Type B pancreatic cell (in vitro differentiated cells): Measurements from ENCODE around the gene SLC4A5. TPM values are rescaled to one million over a fixed set of nuclear protein-coding genes. Genes with fewer than 3 reads are reported as not detected.

Source experiments
- DNase-seq: peaks from one replicate; pipeline ENCODE4 v3.0.0; 2021; ENCODE audit warnings: mixed read lengths; ENCODE audit not compliant: unreplicated experiment; ENCODE audit errors: extremely low spot score
- H3K27ac Mint-ChIP-seq: 2 replicates; pipeline ENCODE4 v1.8.0; 2021; ENCODE audit warnings: mild to moderate bottlenecking, mixed read lengths
- H3K27me3 Mint-ChIP-seq: 2 replicates; pipeline ENCODE4 v1.8.0; 2021; ENCODE audit warnings: mixed read lengths
- H3K36me3 Mint-ChIP-seq: 2 replicates; pipeline ENCODE4 v1.8.0; 2021; ENCODE audit warnings: mixed read lengths
- H3K4me1 Mint-ChIP-seq: one replicate; pipeline ENCODE4 v1.8.0; 2021; ENCODE audit warnings: mixed read lengths; ENCODE audit not compliant: unreplicated experiment
- H3K4me3 Mint-ChIP-seq: 2 replicates; pipeline ENCODE4 v1.8.0; 2021; ENCODE audit warnings: mild to moderate bottlenecking, mixed read lengths
- H3K9me3 Mint-ChIP-seq: 2 replicates; pipeline ENCODE4 v1.8.0; 2021; ENCODE audit warnings: mixed read lengths
- total RNA-seq: library from RNA; stranded (reverse); gene quantifications from 2 replicates; pipeline ENCODE4 v1.2.1, GENCODE V29; 2021; ENCODE audit warnings: low replicate concordance
- TF ChIP-seq, protein P1 (sequence below): fragments of 200-600 bp; sonication (generic); conservative IDR thresholded peaks from 2 replicates; pipeline ENCODE4 v1.5.0; 2021; ENCODE audit warnings: antibody characterized with exemption, mild to moderate bottlenecking

Gene SLC4A5
- total RNA-seq, 1 donor from 2014 or later = 6.4 TPM

DNA sequence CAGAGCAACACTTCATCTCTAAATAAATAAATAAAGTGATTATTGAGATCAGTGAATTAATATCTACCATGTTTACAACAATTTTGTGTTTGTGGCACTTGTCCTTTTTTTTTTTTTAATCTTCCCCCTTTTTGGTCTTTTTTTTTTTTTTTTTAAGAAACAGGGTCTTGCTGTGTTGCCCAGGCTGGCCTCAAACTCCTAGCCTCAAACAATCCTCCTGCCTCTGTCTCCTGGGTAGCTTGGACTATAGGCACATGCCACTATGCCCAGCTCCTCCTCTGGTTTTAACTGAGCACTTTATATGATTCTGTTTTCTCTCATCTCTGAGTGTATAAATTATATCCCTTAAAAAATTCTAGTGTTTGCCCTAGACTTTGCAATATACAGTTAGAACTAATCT, 30.3 kb downstream of the SLC4A5 start:
- Mint-ChIP-seq H3K4me1 (peaks cover 5% of the 10 kb centered on the region), H3K27ac (no peak overlapping the region), H3K4me3 (no peak overlapping the region), H3K27me3 (no peaks in the 10 kb centered on the region), H3K36me3 (no peaks in the 10 kb centered on the region), H3K9me3 (no peaks in the 10 kb centered on the region)
- TF ChIP-seq, protein P1, sequence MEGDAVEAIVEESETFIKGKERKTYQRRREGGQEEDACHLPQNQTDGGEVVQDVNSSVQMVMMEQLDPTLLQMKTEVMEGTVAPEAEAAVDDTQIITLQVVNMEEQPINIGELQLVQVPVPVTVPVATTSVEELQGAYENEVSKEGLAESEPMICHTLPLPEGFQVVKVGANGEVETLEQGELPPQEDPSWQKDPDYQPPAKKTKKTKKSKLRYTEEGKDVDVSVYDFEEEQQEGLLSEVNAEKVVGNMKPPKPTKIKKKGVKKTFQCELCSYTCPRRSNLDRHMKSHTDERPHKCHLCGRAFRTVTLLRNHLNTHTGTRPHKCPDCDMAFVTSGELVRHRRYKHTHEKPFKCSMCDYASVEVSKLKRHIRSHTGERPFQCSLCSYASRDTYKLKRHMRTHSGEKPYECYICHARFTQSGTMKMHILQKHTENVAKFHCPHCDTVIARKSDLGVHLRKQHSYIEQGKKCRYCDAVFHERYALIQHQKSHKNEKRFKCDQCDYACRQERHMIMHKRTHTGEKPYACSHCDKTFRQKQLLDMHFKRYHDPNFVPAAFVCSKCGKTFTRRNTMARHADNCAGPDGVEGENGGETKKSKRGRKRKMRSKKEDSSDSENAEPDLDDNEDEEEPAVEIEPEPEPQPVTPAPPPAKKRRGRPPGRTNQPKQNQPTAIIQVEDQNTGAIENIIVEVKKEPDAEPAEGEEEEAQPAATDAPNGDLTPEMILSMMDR = no peak
- no peak for DNase-seq

GRCh38 chr2:74307720-74308119, 35.5 kb downstream of the SLC4A5 start:
- Mint-ChIP-seq H3K4me3 (no peak overlapping the region), H3K9me3 (peaks cover 6% of the 10 kb centered on the region), H3K27me3 (no peaks in the 10 kb centered on the region), H3K36me3 (no peaks in the 10 kb centered on the region), H3K27ac (no peak overlapping the region), H3K4me1 (no peaks in the 10 kb centered on the region)
- TF ChIP-seq, protein P1 = no peak
- DNase-seq = no peak

GRCh38 chr2:74304332-74305148, 38.7 kb downstream of the SLC4A5 start:
- TF ChIP-seq, protein P1 = no peak
- Mint-ChIP-seq H3K27ac (no peak overlapping the region), H3K4me1 (no peaks in the 10 kb centered on the region), H3K36me3 (no peaks in the 10 kb centered on the region), H3K4me3 (no peak overlapping the region), H3K9me3 (peaks cover 6% of the 10 kb centered on the region), H3K27me3 (no peaks in the 10 kb centered on the region)
- no peak for DNase-seq

DNA sequence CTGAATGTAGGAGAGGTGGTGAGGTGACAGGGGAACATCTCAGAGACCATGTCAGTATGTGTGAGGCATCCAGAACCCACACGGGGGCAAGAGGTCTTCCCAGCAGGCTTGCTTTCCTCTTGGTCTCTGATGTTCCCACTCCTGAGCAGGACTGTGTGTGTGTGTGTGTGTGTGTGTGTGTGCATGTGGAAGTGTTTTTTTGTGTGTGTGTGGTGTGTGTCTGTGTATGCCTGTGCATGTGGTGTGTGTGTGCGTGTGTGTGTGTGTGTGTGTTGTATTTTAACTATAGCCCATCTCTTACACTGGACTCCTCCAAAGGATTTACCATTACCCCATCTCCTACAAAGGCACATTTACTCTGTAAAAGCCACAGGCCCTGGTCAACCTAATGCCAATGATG, 40.4 kb downstream of the SLC4A5 start:
- no peaks in the 10 kb centered on the region for H3K4me1 Mint-ChIP-seq
- no peaks in the 10 kb centered on the region for H3K27me3 Mint-ChIP-seq
- peaks cover 6% of the 10 kb centered on the region for H3K9me3 Mint-ChIP-seq
- H3K4me3 Mint-ChIP-seq = no peak overlapping the region
- TF ChIP-seq, protein P1 = no peak
- no peak overlapping the region for H3K27ac Mint-ChIP-seq
- no peak for DNase-seq
- no peaks in the 10 kb centered on the region for H3K36me3 Mint-ChIP-seq

- Mint-ChIP-seq H3K4me3 (no peak overlapping the region), H3K9me3 (peaks cover 4% of the 10 kb centered on the region), H3K36me3 (no peaks in the 10 kb centered on the region), H3K27me3 (no peaks in the 10 kb centered on the region), H3K27ac (no peak overlapping the region), H3K4me1 (no peaks in the 10 kb centered on the region)
- TF ChIP-seq, protein P1 = no peak
- no peak for DNase-seq
Measured at GRCh38 chr2:74301262-74301661, 42.0 kb downstream of the SLC4A5 start.
